Measurements from ENCODE around the gene WFDC6.
"Not testable (repeated sequence)": the region's sequence is repeated elsewhere in the genome, so short reads cannot be mapped to it uniquely, and the experiment has no call there.

The WFDC6 gene

GRCh38 chr20:45539382-45539781 is at the start of gene WFDC6:
Gene WFDC6 (minus strand): TSS chr20:45539482. CDS start chr20:45539407, 75 bp downstream.
- no peak for DNase-seq (ENCODE audit: low spot score)

- peak; percentile 24 for DNase-seq (ENCODE audit: low spot score)
These were observed 49.5 kb upstream of the WFDC6 start for GRCh38 chr20:45588800-45589199.

- not testable (repeated sequence) for DNase-seq (ENCODE audit: low spot score)
These were observed 46.7 kb upstream of the WFDC6 start for GRCh38 chr20:45585986-45586385.

- DNase-seq (ENCODE audit: low spot score), result not testable (repeated sequence)
These were observed 45.0 kb upstream of the WFDC6 start for GRCh38 chr20:45584294-45584693.

- DNase-seq (ENCODE audit: low spot score), result no peak
These were observed 44.2 kb upstream of the WFDC6 start for GRCh38 chr20:45583502-45583901.

- DNase-seq (ENCODE audit: low spot score), result no peak
These were observed 42.4 kb upstream of the WFDC6 start for GRCh38 chr20:45581702-45582101.

- no peak for DNase-seq (ENCODE audit: low spot score)
These were observed 39.9 kb upstream of the WFDC6 start, which contains the start of gene WFDC8 for GRCh38 chr20:45579184-45579583. Gene WFDC8 (minus strand): TSS chr20:45579284. CDS start chr20:45579247, 37 bp downstream.

GRCh38 chr20:45578231-45578630 is 38.9 kb upstream of the WFDC6 start:
- DNase-seq (ENCODE audit: low spot score), result no peak

- no peak for DNase-seq (ENCODE audit: low spot score)
These were observed 37.7 kb upstream of the WFDC6 start for GRCh38 chr20:45576995-45577394.

- no peak for DNase-seq (ENCODE audit: low spot score)
These were observed 36.6 kb upstream of the WFDC6 start for GRCh38 chr20:45575931-45576330.

- not testable (repeated sequence) for DNase-seq (ENCODE audit: low spot score)
These were observed 30.4 kb upstream of the WFDC6 start for GRCh38 chr20:45569650-45570049.

GRCh38 chr20:45564760-45565276 is 25.5 kb upstream of the WFDC6 start:
- no peak for DNase-seq (ENCODE audit: low spot score)

- no peak for DNase-seq (ENCODE audit: low spot score)
These were observed 15.9 kb upstream of the WFDC6 start for GRCh38 chr20:45555198-45555597.

GRCh38 chr20:45552456-45552855 is 13.2 kb upstream of the WFDC6 start:
- DNase-seq (ENCODE audit: low spot score), result no peak

- DNase-seq (ENCODE audit: low spot score), result no peak
These were observed 11.5 kb upstream of the WFDC6 start for GRCh38 chr20:45550765-45551164.

GRCh38 chr20:45548410-45548809 is 9.1 kb upstream of the WFDC6 start:
- DNase-seq (ENCODE audit: low spot score), result no peak

- DNase-seq (ENCODE audit: low spot score), result no peak
These were observed 8.0 kb upstream of the WFDC6 start, which contains the start of gene EPPIN for GRCh38 chr20:45547206-45547770. Gene EPPIN (minus strand): TSS chr20:45547401. CDS start chr20:45547357, 44 bp downstream.

- peak; percentile 35 for DNase-seq (ENCODE audit: low spot score)
These were observed 6.6 kb upstream of the WFDC6 start for GRCh38 chr20:45545754-45546453.

GRCh38 chr20:45545351-45545750 is 6.1 kb upstream of the WFDC6 start:
- DNase-seq (ENCODE audit: low spot score), result no peak

- peak; percentile 1 for DNase-seq (ENCODE audit: low spot score)
These were observed 978 bp downstream of the WFDC6 start for GRCh38 chr20:45538209-45538799.

GRCh38 chr20:45527294-45527693 is 12.0 kb downstream of the WFDC6 start:
- no peak for DNase-seq (ENCODE audit: low spot score)

GRCh38 chr20:45523821-45524220 is 15.5 kb downstream of the WFDC6 start:
- no peak for DNase-seq (ENCODE audit: low spot score)

- peak; percentile 67 for DNase-seq (ENCODE audit: low spot score)
These were observed 21.0 kb downstream of the WFDC6 start for GRCh38 chr20:45518282-45518681.

Data from kidney tubule cell (primary cell).